Transverse colon (tissue), 4 donors: ENCODE results near the gene TSGA10. TPM values are rescaled to one million over a fixed set of nuclear protein-coding genes. Genes with fewer than 3 reads are reported as not detected.

Experiments
- DNase-seq: peaks from one replicate; pipeline ENCODE4 v3.0.0-alpha.2; 2019
- H3K27ac ChIP-seq, 4 donors: fragments of 200-600 bp; sonication (generic); 2 replicates each; pipeline ENCODE4 v1.5.1; 2016 to 2018; ENCODE audit warnings: inconsistent platforms in 4 of 4
- H3K27me3 ChIP-seq: fragments of 200-600 bp; sonication (generic); 2 replicates; pipeline ENCODE4 v1.5.1; 2017; ENCODE audit warnings: inconsistent platforms
- H3K36me3 ChIP-seq, 4 donors: fragments of 200-600 bp; sonication (generic); 2 replicates each; pipeline ENCODE4 v1.5.1; 2017 to 2019; ENCODE audit warnings: inconsistent platforms in 4 of 4
- H3K4me1 ChIP-seq, 4 donors: fragments of 200-600 bp; sonication (generic); 2 replicates each; pipeline ENCODE4 v1.5.1; 2017 to 2020; ENCODE audit warnings: inconsistent platforms in 4 of 4
- H3K4me3 ChIP-seq, 4 donors: fragments of 200-600 bp; sonication (generic); 1 replicate in 1 of 4; 2 replicates in 3 of 4; pipeline versions ENCODE4 v1.5.1 to v1.6.1; 2017 to 2019; ENCODE audit warnings: inconsistent platforms in 4 of 4
- H3K9me3 ChIP-seq, 2 donors: fragments of 200-600 bp; sonication (generic); 2 replicates each; pipeline ENCODE4 v1.5.1; 2017 to 2019; ENCODE audit warnings: inconsistent platforms in 2 of 2
- EP300 ChIP-seq: sonication (generic); formaldehyde crosslinking; IDR thresholded peaks from one replicate; pipeline ENCODE4 v1.6.1; 2017; ENCODE audit warnings: antibody characterized with exemption, low read depth
- POLR2A ChIP-seq: fragments of 450-650 bp; IDR thresholded peaks from one replicate; pipeline ENCODE4 v1.6.1; 2016; ENCODE audit warnings: antibody characterized with exemption, mild to moderate bottlenecking, moderate library complexity
- POLR2AphosphoS5 ChIP-seq, 3 donors: sonication (generic); formaldehyde crosslinking; IDR thresholded peaks; one replicate each; pipeline ENCODE4 v1.6.1; 2016; ENCODE audit warnings: antibody characterized with exemption in 3 of 3
- WGBS, 2 donors: methylation state at CpG; one replicate each; pipeline ENCODE4 v1.1.5; 2018; ENCODE audit warnings: low coverage in 1 of 2; 5-methylcytosine and 5-hydroxymethylcytosine counted together
- in situ Hi-C, 4 donors: fragments of 200-750 bp; cut with MboI; loops; one replicate each; pipeline versions ENCODE4 v1.15.0 to v1.15.1; 2017; ENCODE audit warnings: low sequenced_read_pairs in 3 of 4, low pct_ligation_motif_present in 1 of 4, low pct_unique_long_range_greater_than_20kb in 1 of 4
- intact Hi-C: fragments of 100-400 bp; cut with DNase I; formaldehyde crosslinking; loops from one replicate; pipeline ENCODE4 v1.15.1; 2023; ENCODE audit warnings: low total_unique reads
- total RNA-seq, 4 donors: library from RNA; depleted of rRNA; stranded (reverse); fragments of >200 nt; gene quantifications; one replicate each; pipeline ENCODE4 v1.1.0, GENCODE V29; 2016
- TF ChIP-seq, protein P1 (sequence below), 5 experiments: fragments of 200-600 bp in 3 of 5; fragments of 450-650 bp in 2 of 5; sonication (generic) in 3 of 5; IDR thresholded peaks; 1 replicate in 2 of 5; 2 replicates in 3 of 5; pipeline ENCODE4 v1.5.1; 2016 to 2017; ENCODE audit warnings: antibody characterized with exemption in 5 of 5, inconsistent platforms in 3 of 5, mild to moderate bottlenecking in 2 of 5, moderate library complexity in 1 of 5

TSGA10 gene, protein sequence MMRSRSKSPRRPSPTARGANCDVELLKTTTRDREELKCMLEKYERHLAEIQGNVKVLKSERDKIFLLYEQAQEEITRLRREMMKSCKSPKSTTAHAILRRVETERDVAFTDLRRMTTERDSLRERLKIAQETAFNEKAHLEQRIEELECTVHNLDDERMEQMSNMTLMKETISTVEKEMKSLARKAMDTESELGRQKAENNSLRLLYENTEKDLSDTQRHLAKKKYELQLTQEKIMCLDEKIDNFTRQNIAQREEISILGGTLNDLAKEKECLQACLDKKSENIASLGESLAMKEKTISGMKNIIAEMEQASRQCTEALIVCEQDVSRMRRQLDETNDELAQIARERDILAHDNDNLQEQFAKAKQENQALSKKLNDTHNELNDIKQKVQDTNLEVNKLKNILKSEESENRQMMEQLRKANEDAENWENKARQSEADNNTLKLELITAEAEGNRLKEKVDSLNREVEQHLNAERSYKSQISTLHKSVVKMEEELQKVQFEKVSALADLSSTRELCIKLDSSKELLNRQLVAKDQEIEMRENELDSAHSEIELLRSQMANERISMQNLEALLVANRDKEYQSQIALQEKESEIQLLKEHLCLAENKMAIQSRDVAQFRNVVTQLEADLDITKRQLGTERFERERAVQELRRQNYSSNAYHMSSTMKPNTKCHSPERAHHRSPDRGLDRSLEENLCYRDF
- total RNA-seq = 10 to 100 TPM in 3 of 4 donors, 1 to 10 TPM in 1; 7.5 to 18.5 (median 13.6) TPM

- peak; percentile 94 for DNase-seq
- no peaks in the 10 kb centered on the region for H3K36me3 ChIP-seq
- in situ Hi-C loops = no loop called here
- 0% methylated on average over 12 to 64 of the region's 70 CpGs for WGBS, 2 donors
- H3K27ac ChIP-seq = peak within 1 kb of the TSS; percentile 86 to 94 (median 88)
- H3K9me3 ChIP-seq = no peaks in the 10 kb centered on the region
- H3K4me1 ChIP-seq = peaks cover 8 to 17% (median 12%) of the 10 kb centered on the region in 4 donors
- peak; percentile 88 for TF ChIP-seq POLR2A
- TF ChIP-seq POLR2AphosphoS5 (IDR thresholded peaks at IDR 0.05) = peak; percentile 88 to 93 (median 93)
- TF ChIP-seq EP300 = peak; percentile 4
- TF ChIP-seq, protein P1, sequence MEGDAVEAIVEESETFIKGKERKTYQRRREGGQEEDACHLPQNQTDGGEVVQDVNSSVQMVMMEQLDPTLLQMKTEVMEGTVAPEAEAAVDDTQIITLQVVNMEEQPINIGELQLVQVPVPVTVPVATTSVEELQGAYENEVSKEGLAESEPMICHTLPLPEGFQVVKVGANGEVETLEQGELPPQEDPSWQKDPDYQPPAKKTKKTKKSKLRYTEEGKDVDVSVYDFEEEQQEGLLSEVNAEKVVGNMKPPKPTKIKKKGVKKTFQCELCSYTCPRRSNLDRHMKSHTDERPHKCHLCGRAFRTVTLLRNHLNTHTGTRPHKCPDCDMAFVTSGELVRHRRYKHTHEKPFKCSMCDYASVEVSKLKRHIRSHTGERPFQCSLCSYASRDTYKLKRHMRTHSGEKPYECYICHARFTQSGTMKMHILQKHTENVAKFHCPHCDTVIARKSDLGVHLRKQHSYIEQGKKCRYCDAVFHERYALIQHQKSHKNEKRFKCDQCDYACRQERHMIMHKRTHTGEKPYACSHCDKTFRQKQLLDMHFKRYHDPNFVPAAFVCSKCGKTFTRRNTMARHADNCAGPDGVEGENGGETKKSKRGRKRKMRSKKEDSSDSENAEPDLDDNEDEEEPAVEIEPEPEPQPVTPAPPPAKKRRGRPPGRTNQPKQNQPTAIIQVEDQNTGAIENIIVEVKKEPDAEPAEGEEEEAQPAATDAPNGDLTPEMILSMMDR (IDR thresholded peaks at IDR 0.05) = peak in 1 of 5 experiments; percentile 26
- H3K4me3 ChIP-seq = peak within 1 kb of the TSS; percentile 37 to 73 (median 60)
- intact Hi-C loops = no loop called here
- H3K27me3 ChIP-seq = no peaks in the 10 kb centered on the region
Measured at GRCh38 chr2:99154643-99155536, at the start of gene TSGA10, which contains the start of gene LIPT1. Gene TSGA10 (minus strand): TSS chr2:99154942. CDS start chr2:99109439, 45,503 bp downstream. Gene LIPT1 (plus strand): TSS chr2:99154967. CDS start chr2:99161958, 6,991 bp downstream.

GRCh38 chr2:99201959-99202678 is 47.4 kb upstream of the TSGA10 start:
- Histone ChIP-seq H3K4me3 (no peak overlapping the region), H3K27ac (no peak overlapping the region), H3K36me3 (no peaks in the 10 kb centered on the region), H3K9me3 (no peaks in the 10 kb centered on the region), H3K4me1 (no peaks in the 10 kb centered on the region), H3K27me3 (no peaks in the 10 kb centered on the region)
- TF ChIP-seq EP300 = no peak
- TF ChIP-seq, protein P1 (IDR thresholded peaks at IDR 0.05) = no peak
- no peak for TF ChIP-seq POLR2A
- no peak for TF ChIP-seq POLR2AphosphoS5 (IDR thresholded peaks at IDR 0.05)
- intact Hi-C loops = no loop called here
- no peak for DNase-seq
- 82 to 93% methylated on average over 3 to 4 of the region's 4 CpGs for WGBS, 2 donors
- in situ Hi-C loops = no loop called here

- no peak for TF ChIP-seq POLR2A
- TF ChIP-seq EP300 = no peak
- no peak for TF ChIP-seq POLR2AphosphoS5 (IDR thresholded peaks at IDR 0.05)
- TF ChIP-seq, protein P1 (IDR thresholded peaks at IDR 0.05) = no peak
- in situ Hi-C loops = no loop called here
- Histone ChIP-seq H3K4me3 (no peak overlapping the region), H3K27ac (no peak overlapping the region), H3K36me3 (peaks cover 0 to 17% (median 5%) of the 10 kb centered on the region in 4 donors), H3K4me1 (no peaks in the 10 kb centered on the region), H3K9me3 (no peaks in the 10 kb centered on the region), H3K27me3 (no peaks in the 10 kb centered on the region)
- no peak for DNase-seq
- WGBS, 2 donors = 80 to 81% methylated on average over 6 to 7 of the region's 7 CpGs
- intact Hi-C loops = no loop called here
Measured at GRCh38 chr2:99200076-99200800, 45.5 kb upstream of the TSGA10 start.
